Measurements from ENCODE around the gene IL36RN.

Gene IL36RN

GRCh38 chr2:113104054-113104611, 45.1 kb downstream of the IL36RN start:
- DNase-seq, result no peak

GRCh38 chr2:113105047-113105785, 46.2 kb downstream of the IL36RN start:
- DNase-seq, result no peak

GRCh38 chr2:113111121-113111520, 52.1 kb downstream of the IL36RN start:
- DNase-seq, result no peak

GRCh38 chr2:113111823-113112287, 52.9 kb downstream of the IL36RN start:
- no peak for DNase-seq

GRCh38 chr2:113112441-113112840, 53.4 kb downstream of the IL36RN start:
- DNase-seq, result no peak

- DNase-seq, result no peak
Observed at GRCh38 chr2:113112871-113113270, 53.9 kb downstream of the IL36RN start.

GRCh38 chr2:113113807-113114206, 54.8 kb downstream of the IL36RN start:
- no peak for DNase-seq
